Sigmoid colon (tissue), 7 donors: ENCODE results near the gene DSCAM. TPM values are rescaled to one million over a fixed set of nuclear protein-coding genes. Genes with fewer than 3 reads are reported as not detected.

ENCODE experiments used
- DNase-seq: peaks from one replicate; pipeline ENCODE4 v3.0.0-alpha.2; 2019
- H3K27ac ChIP-seq, 4 donors: fragments of 200-600 bp; sonication (generic); one replicate each; pipeline ENCODE4 v1.5.1; 2016 to 2019; ENCODE audit warnings: mild to moderate bottlenecking in 1 of 4
- H3K27me3 ChIP-seq, 3 donors: fragments of 200-600 bp; sonication (generic); one replicate each; pipeline ENCODE4 v1.5.1; 2019; ENCODE audit warnings: mild to moderate bottlenecking in 1 of 3
- H3K36me3 ChIP-seq, 4 donors: fragments of 200-600 bp; sonication (generic); one replicate each; pipeline ENCODE4 v1.5.1; 2016 to 2019
- H3K4me1 ChIP-seq, 4 donors: fragments of 200-600 bp; sonication (generic); one replicate each; pipeline ENCODE4 v1.5.1; 2017 to 2019
- H3K4me3 ChIP-seq, 4 donors: fragments of 200-600 bp; sonication (generic); one replicate each; pipeline ENCODE4 v1.5.1; 2017 to 2019; ENCODE audit warnings: mild to moderate bottlenecking in 2 of 4, moderate library complexity in 1 of 4
- H3K9me3 ChIP-seq, 4 donors: fragments of 200-600 bp in 3 of 4; sonication (generic) in 3 of 4; one replicate each; pipeline versions ENCODE4 v1.5.1 to v1.6.1; 2013 to 2019
- EP300 ChIP-seq, 4 donors: sonication (generic); formaldehyde crosslinking; IDR thresholded peaks; one replicate each; pipeline ENCODE4 v1.6.1; 2017; ENCODE audit warnings: antibody characterized with exemption in 4 of 4
- POLR2A ChIP-seq, 2 donors: fragments of 450-650 bp; IDR thresholded peaks; one replicate each; pipeline ENCODE4 v1.6.1; 2016; ENCODE audit warnings: antibody characterized with exemption in 2 of 2, mild to moderate bottlenecking in 2 of 2, moderate library complexity in 2 of 2
- POLR2AphosphoS5 ChIP-seq, 4 donors: sonication (generic); formaldehyde crosslinking; IDR thresholded peaks; one replicate each; pipeline ENCODE4 v1.6.1; 2017; ENCODE audit warnings: antibody characterized with exemption in 4 of 4
- WGBS, 2 donors: extraction: QIAGEN DNeasy Blood & Tissue Kit; methylation state at CpG; one replicate each; pipeline ENCODE4 v1.1.7; 2013; 5-methylcytosine and 5-hydroxymethylcytosine counted together
- intact Hi-C: fragments of 100-400 bp; cut with DNase I; formaldehyde crosslinking; loops from one replicate; pipeline ENCODE4 v1.15.1; 2023
- polyA plus RNA-seq, 3 donors: library from polyadenylated mRNA; stranded (reverse); fragments of 200-250 nt; gene quantifications; one replicate each; pipeline ENCODE4 v1.2.3, GENCODE V29; 2013
- total RNA-seq, 4 donors: library from RNA; depleted of rRNA; stranded (reverse); fragments of >200 nt; gene quantifications; one replicate each; pipeline ENCODE4 v1.1.0, GENCODE V29; 2016
- TF ChIP-seq, protein P1 (sequence below), 4 experiments: fragments of 450-650 bp in 3 of 4; fragments of 200-600 bp in 1 of 4; IDR thresholded peaks; one replicate each; pipeline ENCODE4 v1.5.1; 2016 to 2019; ENCODE audit warnings: antibody characterized with exemption in 4 of 4, mild to moderate bottlenecking in 3 of 4, moderate library complexity in 2 of 4
- donor health status: healthy with polysubstance abuse.
- donor health status: Bipolar disorder and iron deficiency.
- donor health status: healthy.

Gene DSCAM
- total and polyA plus RNA-seq, 7 donors: 0.17 to 0.55 (median 0.33) TPM; not detected in 2

DNA sequence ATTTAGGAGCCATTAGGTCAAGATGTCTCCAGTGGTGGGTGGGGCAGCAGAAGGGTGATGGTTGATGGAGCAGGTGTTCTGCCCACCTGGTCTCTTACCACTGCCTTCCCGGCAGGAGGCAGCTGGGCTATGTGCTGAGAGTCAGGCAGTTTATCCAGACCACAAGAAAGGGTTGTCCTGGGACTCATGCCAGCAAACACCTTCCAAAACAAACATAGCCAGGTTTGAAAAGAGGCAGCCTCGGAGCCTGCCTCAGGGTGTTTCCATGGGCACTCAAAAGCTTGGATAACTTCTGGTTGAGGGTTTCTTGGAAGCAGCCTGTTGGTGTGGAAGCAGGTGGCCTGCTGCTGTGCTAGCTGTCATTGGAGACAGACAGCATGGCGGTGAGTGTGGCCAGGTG lies 792.6 kb downstream of the DSCAM start:
- intact Hi-C loops: loop anchor here (5.0 to 10.0 kb wide), 4 partner anchors 382 to 1232 kb away; no protein-coding TSS in a partner anchor
- peak; percentile 77 to 93 (median 88) for TF ChIP-seq POLR2AphosphoS5 (IDR thresholded peaks at IDR 0.05)
- no peak for TF ChIP-seq POLR2A (IDR thresholded peaks at IDR 0.05)
- TF ChIP-seq EP300 (IDR thresholded peaks at IDR 0.05): peak; percentile 60 to 80 (median 72)
- Histone ChIP-seq H3K4me3 (no peak overlapping the region), H3K9me3 (no peaks in the 10 kb centered on the region), H3K36me3 (no peaks in the 10 kb centered on the region), H3K27ac (peak overlapping the region; percentile 84 to 91 (median 87)), H3K4me1 (peaks cover 0 to 59% (median 48%) of the 10 kb centered on the region in 4 donors), H3K27me3 (no peaks in the 10 kb centered on the region)
- peak; percentile 94 for DNase-seq
- 14 to 36% methylated on average over 3 of the region's 3 CpGs for WGBS, 2 donors

DNA sequence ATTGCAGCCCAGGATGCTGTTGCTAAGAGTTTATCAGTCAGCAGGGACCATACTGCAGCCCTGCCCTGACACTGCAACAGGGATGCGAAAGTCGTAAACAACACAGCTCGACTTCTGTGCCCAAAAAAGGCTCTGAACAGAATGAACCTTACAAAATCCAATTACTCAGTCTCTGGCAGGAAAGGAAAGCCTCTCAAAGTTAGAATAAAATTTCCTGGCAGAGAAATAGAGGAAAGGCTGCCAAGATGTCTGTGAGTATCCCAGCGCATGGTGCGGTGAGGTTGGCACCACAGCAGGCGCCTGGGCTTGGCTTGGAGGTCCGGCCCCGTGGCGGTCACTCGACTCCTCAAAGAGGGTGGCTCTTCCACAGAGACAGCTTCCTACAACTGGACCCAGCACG lies 794.0 kb downstream of the DSCAM start:
- TF ChIP-seq POLR2A (IDR thresholded peaks at IDR 0.05) (no peak), EP300 (IDR thresholded peaks at IDR 0.05) (peak; percentile 88 to 94 (median 90)), POLR2AphosphoS5 (IDR thresholded peaks at IDR 0.05) (peak; percentile 81 to 84 (median 83))
- TF ChIP-seq, protein P1, sequence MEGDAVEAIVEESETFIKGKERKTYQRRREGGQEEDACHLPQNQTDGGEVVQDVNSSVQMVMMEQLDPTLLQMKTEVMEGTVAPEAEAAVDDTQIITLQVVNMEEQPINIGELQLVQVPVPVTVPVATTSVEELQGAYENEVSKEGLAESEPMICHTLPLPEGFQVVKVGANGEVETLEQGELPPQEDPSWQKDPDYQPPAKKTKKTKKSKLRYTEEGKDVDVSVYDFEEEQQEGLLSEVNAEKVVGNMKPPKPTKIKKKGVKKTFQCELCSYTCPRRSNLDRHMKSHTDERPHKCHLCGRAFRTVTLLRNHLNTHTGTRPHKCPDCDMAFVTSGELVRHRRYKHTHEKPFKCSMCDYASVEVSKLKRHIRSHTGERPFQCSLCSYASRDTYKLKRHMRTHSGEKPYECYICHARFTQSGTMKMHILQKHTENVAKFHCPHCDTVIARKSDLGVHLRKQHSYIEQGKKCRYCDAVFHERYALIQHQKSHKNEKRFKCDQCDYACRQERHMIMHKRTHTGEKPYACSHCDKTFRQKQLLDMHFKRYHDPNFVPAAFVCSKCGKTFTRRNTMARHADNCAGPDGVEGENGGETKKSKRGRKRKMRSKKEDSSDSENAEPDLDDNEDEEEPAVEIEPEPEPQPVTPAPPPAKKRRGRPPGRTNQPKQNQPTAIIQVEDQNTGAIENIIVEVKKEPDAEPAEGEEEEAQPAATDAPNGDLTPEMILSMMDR (IDR thresholded peaks at IDR 0.05): no peak
- intact Hi-C loops: loop anchor here (5.0 to 10.0 kb wide), 4 partner anchors 381 to 1231 kb away; no protein-coding TSS in a partner anchor
- Histone ChIP-seq H3K27me3 (no peaks in the 10 kb centered on the region), H3K27ac (peak overlapping the region; percentile 84 to 91 (median 87)), H3K9me3 (no peaks in the 10 kb centered on the region), H3K4me3 (no peak overlapping the region), H3K4me1 (peaks cover 0 to 73% (median 61%) of the 10 kb centered on the region in 4 donors), H3K36me3 (no peaks in the 10 kb centered on the region)
- DNase-seq: peak; percentile 90
- 80 to 82% methylated on average over 11 of the region's 11 CpGs for WGBS, 2 donors

DNA sequence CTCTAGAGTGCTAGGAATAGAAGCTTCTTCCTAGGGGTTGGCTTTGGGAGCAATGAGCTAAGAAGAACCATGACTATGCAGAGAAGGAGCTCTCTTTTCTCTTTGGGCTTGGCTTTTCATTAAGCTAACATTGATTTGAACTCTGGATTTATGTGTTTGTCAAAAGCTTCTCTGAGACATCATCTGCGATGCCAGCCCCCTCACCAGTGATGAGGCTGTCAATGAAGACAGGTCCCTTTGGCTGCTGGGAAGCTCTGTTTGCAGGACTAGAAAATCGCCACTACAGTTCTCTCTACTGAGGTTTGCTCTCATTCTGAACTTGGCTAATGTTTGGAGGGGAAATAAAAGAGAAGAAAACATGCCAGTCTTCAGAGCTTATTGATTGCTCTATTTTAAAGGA lies 794.7 kb downstream of the DSCAM start:
- H3K4me1 ChIP-seq: peaks cover 0 to 80% (median 68%) of the 10 kb centered on the region in 4 donors
- intact Hi-C loops: loop anchor here (5.0 to 10.0 kb wide), 4 partner anchors 380 to 1230 kb away; no protein-coding TSS in a partner anchor
- whole genome bisulfite sequencing, 2 donors: 89 to 90% methylated on average over 2 of the region's 2 CpGs
- TF ChIP-seq, protein P1 (IDR thresholded peaks at IDR 0.05): no peak
- no peak for TF ChIP-seq POLR2A (IDR thresholded peaks at IDR 0.05)
- TF ChIP-seq POLR2AphosphoS5 (IDR thresholded peaks at IDR 0.05): no peak
- no peak for TF ChIP-seq EP300 (IDR thresholded peaks at IDR 0.05)
- H3K27me3 ChIP-seq: no peaks in the 10 kb centered on the region
- peak overlapping the region; percentile 84 to 91 (median 87) for H3K27ac ChIP-seq
- H3K4me3 ChIP-seq: no peak overlapping the region
- H3K9me3 ChIP-seq: no peaks in the 10 kb centered on the region
- H3K36me3 ChIP-seq: no peaks in the 10 kb centered on the region
- no peak for DNase-seq

- no peaks in the 10 kb centered on the region for H3K27me3 ChIP-seq
- intact Hi-C loops: loop anchor here (2.0 to 10.0 kb wide), 5 partner anchors 183 to 1230 kb away; no protein-coding TSS in a partner anchor
- H3K4me3 ChIP-seq: no peak overlapping the region
- H3K9me3 ChIP-seq: no peaks in the 10 kb centered on the region
- WGBS, 2 donors: 91 to 92% methylated on average over 11 of the region's 11 CpGs
- H3K36me3 ChIP-seq: no peaks in the 10 kb centered on the region
- peaks cover 0 to 85% (median 70%) of the 10 kb centered on the region in 4 donors for H3K4me1 ChIP-seq
- TF ChIP-seq POLR2A (IDR thresholded peaks at IDR 0.05) (no peak), EP300 (IDR thresholded peaks at IDR 0.05) (no peak), POLR2AphosphoS5 (IDR thresholded peaks at IDR 0.05) (no peak)
- TF ChIP-seq, protein P1 (IDR thresholded peaks at IDR 0.05): no peak
- DNase-seq: no peak
- peak overlapping the region; percentile 84 to 91 (median 87) for H3K27ac ChIP-seq
Observed at GRCh38 chr21:40051801-40052200, 795.2 kb downstream of the DSCAM start.

DNA sequence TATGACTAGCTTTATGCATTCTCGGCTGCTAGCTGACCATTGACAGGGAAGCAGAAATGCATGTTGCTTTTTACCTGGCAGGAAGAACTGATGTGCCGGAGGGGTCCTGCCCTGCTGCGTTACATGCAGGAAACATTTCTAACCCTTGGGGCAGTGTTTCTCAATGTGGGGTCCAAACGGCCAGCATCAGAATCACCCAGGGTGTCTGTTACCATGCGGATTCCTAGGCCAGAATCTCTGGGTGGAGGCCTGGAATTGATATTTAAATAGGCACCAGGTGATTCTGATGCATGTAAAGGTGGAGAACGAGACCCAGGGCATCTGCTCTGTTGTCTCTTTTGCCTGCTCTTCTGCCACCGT lies 797.0 kb downstream of the DSCAM start:
- Histone ChIP-seq H3K9me3 (no peaks in the 10 kb centered on the region), H3K27ac (peak overlapping the region; percentile 84 to 88 (median 85)), H3K4me1 (peaks cover 0 to 82% (median 69%) of the 10 kb centered on the region in 4 donors), H3K4me3 (no peak overlapping the region), H3K36me3 (no peaks in the 10 kb centered on the region), H3K27me3 (no peaks in the 10 kb centered on the region)
- no peak for TF ChIP-seq POLR2AphosphoS5 (IDR thresholded peaks at IDR 0.05)
- TF ChIP-seq, protein P1 (IDR thresholded peaks at IDR 0.05): peak in 1 of 4 experiments; percentile 22
- 49 to 58% methylated on average over 7 of the region's 7 CpGs for WGBS, 2 donors
- intact Hi-C loops: loop anchor here (2.0 to 10.0 kb wide), 7 partner anchors 93 to 1228 kb away; no protein-coding TSS in a partner anchor
- DNase-seq: no peak
